ENCODE results near the gene WWC2. TPM values are rescaled to one million over a fixed set of nuclear protein-coding genes. Genes with fewer than 3 reads are reported as not detected.
"Not testable (repeated sequence)": the region's sequence is repeated elsewhere in the genome, so short reads cannot be mapped to it uniquely, and the experiment has no call there.

The WWC2 gene
- total and polyA plus RNA-seq, 2 experiments from 2014 or later: 18.8 to 30.2 TPM

DNA sequence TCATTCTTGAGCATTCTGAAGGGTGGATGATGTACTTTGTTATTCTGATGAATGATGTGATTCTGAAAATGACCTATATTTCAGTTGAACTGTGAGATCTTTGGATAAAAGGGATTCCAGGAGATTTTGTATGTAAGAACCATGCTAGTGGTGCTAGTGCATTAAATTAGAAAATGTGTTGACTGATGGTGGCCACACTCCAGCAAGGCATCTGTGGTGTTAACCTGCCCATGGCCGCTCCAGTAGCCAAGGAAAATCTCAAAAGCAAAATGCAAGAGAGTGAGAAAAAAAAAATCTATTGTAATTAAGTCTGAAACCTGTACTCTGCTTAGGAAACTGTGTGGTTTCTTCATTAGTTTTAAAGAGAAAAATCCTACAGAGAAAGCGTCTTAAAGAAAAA lies 93.5 kb downstream of the WWC2 start:
- no peaks in the 10 kb centered on the region for H3K36me3 ChIP-seq
- no peaks in the 10 kb centered on the region for H3K27me3 ChIP-seq
- H3K9me3 ChIP-seq (ENCODE audit: low read depth): no peaks in the 10 kb centered on the region
- no peaks in the 10 kb centered on the region for H3K4me1 ChIP-seq (ENCODE audit: low read depth)
- TF ChIP-seq, protein P1, sequence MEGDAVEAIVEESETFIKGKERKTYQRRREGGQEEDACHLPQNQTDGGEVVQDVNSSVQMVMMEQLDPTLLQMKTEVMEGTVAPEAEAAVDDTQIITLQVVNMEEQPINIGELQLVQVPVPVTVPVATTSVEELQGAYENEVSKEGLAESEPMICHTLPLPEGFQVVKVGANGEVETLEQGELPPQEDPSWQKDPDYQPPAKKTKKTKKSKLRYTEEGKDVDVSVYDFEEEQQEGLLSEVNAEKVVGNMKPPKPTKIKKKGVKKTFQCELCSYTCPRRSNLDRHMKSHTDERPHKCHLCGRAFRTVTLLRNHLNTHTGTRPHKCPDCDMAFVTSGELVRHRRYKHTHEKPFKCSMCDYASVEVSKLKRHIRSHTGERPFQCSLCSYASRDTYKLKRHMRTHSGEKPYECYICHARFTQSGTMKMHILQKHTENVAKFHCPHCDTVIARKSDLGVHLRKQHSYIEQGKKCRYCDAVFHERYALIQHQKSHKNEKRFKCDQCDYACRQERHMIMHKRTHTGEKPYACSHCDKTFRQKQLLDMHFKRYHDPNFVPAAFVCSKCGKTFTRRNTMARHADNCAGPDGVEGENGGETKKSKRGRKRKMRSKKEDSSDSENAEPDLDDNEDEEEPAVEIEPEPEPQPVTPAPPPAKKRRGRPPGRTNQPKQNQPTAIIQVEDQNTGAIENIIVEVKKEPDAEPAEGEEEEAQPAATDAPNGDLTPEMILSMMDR (IDR thresholded peaks at IDR 0.05; ENCODE audit: low read depth, low read length): no peak
- H3K4me3 ChIP-seq: no peak overlapping the region
- no peak overlapping the region for H3K27ac ChIP-seq
- DNase-seq (ENCODE audit: low read depth in 1 of 2, low spot score in 1 of 2): no peak

GRCh38 chr4:183193730-183194338 lies 94.8 kb downstream of the WWC2 start:
- H3K4me3 ChIP-seq; H3K27ac ChIP-seq; H3K9me3 ChIP-seq (ENCODE audit: low read depth); H3K4me1 ChIP-seq (ENCODE audit: low read depth); H3K36me3 ChIP-seq; H3K27me3 ChIP-seq; DNase-seq (ENCODE audit: low read depth in 1 of 2, low spot score in 1 of 2): not testable (repeated sequence)

DNA sequence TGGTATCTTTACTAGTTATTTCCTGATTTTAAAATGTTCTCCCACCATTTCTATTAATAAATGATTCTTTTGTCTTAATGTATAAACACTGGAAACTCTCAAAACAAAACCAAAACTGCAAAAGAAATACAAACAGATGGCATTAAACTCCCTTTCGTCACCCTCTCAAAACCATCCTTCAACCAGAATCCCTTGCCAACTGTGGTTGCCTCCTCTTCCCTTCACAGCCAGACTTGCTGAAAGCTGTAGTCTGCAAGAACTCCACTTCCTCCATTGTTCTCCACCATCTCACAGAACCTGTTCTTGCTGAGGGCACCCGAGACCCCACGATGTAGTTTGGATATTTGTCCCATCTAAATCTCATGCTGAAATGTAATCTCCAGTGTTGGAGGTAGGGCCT lies 96.5 kb downstream of the WWC2 start:
- no peaks in the 10 kb centered on the region for H3K27me3 ChIP-seq
- TF ChIP-seq, protein P1 (IDR thresholded peaks at IDR 0.05; ENCODE audit: low read depth, low read length): no peak
- H3K27ac ChIP-seq: no peak overlapping the region
- H3K4me1 ChIP-seq (ENCODE audit: low read depth): no peaks in the 10 kb centered on the region
- no peaks in the 10 kb centered on the region for H3K36me3 ChIP-seq
- no peak overlapping the region for H3K4me3 ChIP-seq
- no peaks in the 10 kb centered on the region for H3K9me3 ChIP-seq (ENCODE audit: low read depth)
- no peak for DNase-seq (ENCODE audit: low read depth in 1 of 2, low spot score in 1 of 2)

GRCh38 chr4:183197140-183197539 lies 98.1 kb downstream of the WWC2 start:
- Histone ChIP-seq H3K27me3 (no peaks in the 10 kb centered on the region), H3K9me3 (ENCODE audit: low read depth) (no peaks in the 10 kb centered on the region), H3K4me3 (no peak overlapping the region), H3K36me3 (no peaks in the 10 kb centered on the region), H3K27ac (no peak overlapping the region), H3K4me1 (ENCODE audit: low read depth) (no peaks in the 10 kb centered on the region)
- TF ChIP-seq, protein P1 (IDR thresholded peaks at IDR 0.05; ENCODE audit: low read depth, low read length): no peak
- no peak for DNase-seq (ENCODE audit: low read depth in 1 of 2, low spot score in 1 of 2)

GRCh38 chr4:183200453-183200852 lies 101.4 kb downstream of the WWC2 start:
- Histone ChIP-seq H3K4me3 (no peak overlapping the region), H3K36me3 (no peaks in the 10 kb centered on the region), H3K27ac (no peak overlapping the region), H3K27me3 (no peaks in the 10 kb centered on the region), H3K9me3 (ENCODE audit: low read depth) (no peaks in the 10 kb centered on the region), H3K4me1 (ENCODE audit: low read depth) (no peaks in the 10 kb centered on the region)
- peak in 1 of 2 donors; percentile 97 for DNase-seq (ENCODE audit: low read depth in 1 of 2, low spot score in 1 of 2)
- TF ChIP-seq, protein P1 (IDR thresholded peaks at IDR 0.05; ENCODE audit: low read depth, low read length): no peak

DNA sequence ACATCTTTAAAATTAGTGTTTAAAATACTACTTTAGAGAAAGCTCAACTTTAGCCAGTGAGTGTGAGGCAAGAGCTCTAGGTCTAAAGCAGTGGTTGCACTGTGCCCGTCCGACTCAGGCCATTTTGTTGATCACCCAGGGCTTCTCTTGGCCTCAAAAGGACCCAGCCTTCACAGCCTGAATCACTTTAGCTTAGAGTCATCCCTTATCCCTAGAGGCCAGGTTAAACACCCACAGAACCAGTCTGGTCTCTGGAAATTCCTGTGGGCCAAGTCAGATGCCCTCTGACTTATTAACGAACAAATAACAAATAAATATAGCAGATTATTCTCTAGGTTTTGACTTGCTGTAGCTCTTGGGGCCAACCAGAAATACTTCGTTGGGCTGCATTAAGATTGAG lies 102.3 kb downstream of the WWC2 start:
- peak in 1 of 2 donors; percentile 33 for DNase-seq (ENCODE audit: low read depth in 1 of 2, low spot score in 1 of 2)

More for the DNA sequence above, 102.3 kb downstream of the WWC2 start:
- Histone ChIP-seq H3K27ac (no peak overlapping the region), H3K4me3 (no peak overlapping the region), H3K4me1 (ENCODE audit: low read depth) (no peaks in the 10 kb centered on the region), H3K27me3 (no peaks in the 10 kb centered on the region), H3K36me3 (no peaks in the 10 kb centered on the region), H3K9me3 (ENCODE audit: low read depth) (no peaks in the 10 kb centered on the region)
- TF ChIP-seq, protein P1 (IDR thresholded peaks at IDR 0.05; ENCODE audit: low read depth, low read length): no peak

Measured in cardiac muscle cell (in vitro differentiated cells and primary cell).